Thoracic aorta (tissue), 2 donors: ENCODE measurements around the gene CERCAM. TPM values are rescaled to one million over a fixed set of nuclear protein-coding genes. Genes with fewer than 3 reads are reported as not detected.
"Not testable (repeated sequence)": the region's sequence is repeated elsewhere in the genome, so short reads cannot be mapped to it uniquely, and the experiment has no call there.

ENCODE experiments used
- ATAC-seq: fragments of 150-250 bp; one replicate; pipeline ENCODE4 v1.8.0; 2017; ENCODE audit warnings: low read depth; ENCODE audit not compliant: insufficient number of reproducible peaks, low FRiP score
- DNase-seq: peaks from one replicate; pipeline ENCODE4 v3.0.0-alpha.2; 2020; ENCODE audit warnings: low spot score
- H3K27ac ChIP-seq, 2 donors: fragments of 200-600 bp; sonication (generic); 1 replicate in 1 of 2; 2 replicates in 1 of 2; pipeline ENCODE4 v1.5.1; 2016; ENCODE audit warnings: mild to moderate bottlenecking in 2 of 2, moderate library complexity in 2 of 2
- H3K27me3 ChIP-seq: fragments of 200-600 bp; sonication (generic); replicated peaks from 2 replicates; pipeline ENCODE4 v1.6.0; 2016; ENCODE audit warnings: mild to moderate bottlenecking; ENCODE audit not compliant: insufficient read depth
- H3K36me3 ChIP-seq: fragments of 200-600 bp; sonication (generic); one replicate; pipeline ENCODE4 v1.5.1; 2016
- H3K4me1 ChIP-seq, 2 donors: fragments of 200-600 bp; sonication (generic); 1 replicate in 1 of 2; 2 replicates in 1 of 2; pipeline versions ENCODE4 v1.5.1 to v1.6.0; 2016; ENCODE audit warnings: low read depth in 2 of 2, mild to moderate bottlenecking in 1 of 2; ENCODE audit not compliant: control insufficient read depth in 1 of 2
- H3K4me3 ChIP-seq: fragments of 200-600 bp; sonication (generic); 2 replicates; pipeline ENCODE4 v1.5.1; 2016; ENCODE audit warnings: mild to moderate bottlenecking
- H3K9me3 ChIP-seq: fragments of 200-600 bp; sonication (generic); 2 replicates; pipeline ENCODE4 v1.5.1; 2016
- CTCF ChIP-seq: fragments of 200-600 bp; sonication (generic); IDR thresholded peaks from one replicate; pipeline ENCODE4 v1.5.1; 2019; ENCODE audit warnings: antibody characterized with exemption
- total RNA-seq, 2 donors: library from RNA; depleted of rRNA; stranded (reverse); fragments of >200 nt; gene quantifications; one replicate each; pipeline versions ENCODE4 v1.1.0 to v1.2.3, GENCODE V29; 2016

CERCAM gene
- total RNA-seq, 2 donors from 2014 or later: 51.8 to 120 TPM

DNA sequence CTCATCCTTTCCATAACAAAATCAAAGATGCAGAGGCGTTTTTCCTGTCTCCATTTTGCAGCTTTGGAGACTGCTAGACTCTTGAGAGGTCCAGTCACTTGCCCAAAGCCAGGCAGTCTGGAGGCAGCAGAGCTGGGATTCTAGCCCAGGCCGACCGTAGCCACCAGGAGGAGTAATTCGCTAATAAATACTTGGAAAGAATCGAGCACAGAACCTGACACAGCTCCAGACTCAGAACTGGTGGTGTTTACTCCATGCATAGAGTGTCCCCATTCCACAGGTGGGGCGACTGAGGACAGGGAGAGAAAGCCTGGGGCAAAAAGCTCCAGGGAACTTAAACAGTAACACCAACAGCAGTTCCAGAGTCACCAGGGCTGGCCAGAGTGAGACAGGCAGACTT is 10.7 kb upstream of the CERCAM start:
- ATAC-seq: no peak
- no peak for DNase-seq
- H3K27me3 ChIP-seq: no peaks in the 10 kb centered on the region

GRCh38 chr9:128411364-128412119 is 9.1 kb upstream of the CERCAM start:
- DNase-seq (no peak), ATAC-seq (no peak)
- no peaks in the 10 kb centered on the region for H3K4me1 ChIP-seq
- no peak for TF ChIP-seq CTCF
- no peak overlapping the region for H3K27ac ChIP-seq
- no peaks in the 10 kb centered on the region for H3K27me3 ChIP-seq
- H3K36me3 ChIP-seq: no peaks in the 10 kb centered on the region
- no peak overlapping the region for H3K4me3 ChIP-seq
- no peaks in the 10 kb centered on the region for H3K9me3 ChIP-seq

More for the DNA sequence above, 10.7 kb upstream of the CERCAM start:
- Histone ChIP-seq H3K27ac (no peak overlapping the region), H3K4me3 (no peak overlapping the region), H3K36me3 (no peaks in the 10 kb centered on the region), H3K4me1 (no peaks in the 10 kb centered on the region), H3K9me3 (no peaks in the 10 kb centered on the region)
- no peak for TF ChIP-seq CTCF

DNA sequence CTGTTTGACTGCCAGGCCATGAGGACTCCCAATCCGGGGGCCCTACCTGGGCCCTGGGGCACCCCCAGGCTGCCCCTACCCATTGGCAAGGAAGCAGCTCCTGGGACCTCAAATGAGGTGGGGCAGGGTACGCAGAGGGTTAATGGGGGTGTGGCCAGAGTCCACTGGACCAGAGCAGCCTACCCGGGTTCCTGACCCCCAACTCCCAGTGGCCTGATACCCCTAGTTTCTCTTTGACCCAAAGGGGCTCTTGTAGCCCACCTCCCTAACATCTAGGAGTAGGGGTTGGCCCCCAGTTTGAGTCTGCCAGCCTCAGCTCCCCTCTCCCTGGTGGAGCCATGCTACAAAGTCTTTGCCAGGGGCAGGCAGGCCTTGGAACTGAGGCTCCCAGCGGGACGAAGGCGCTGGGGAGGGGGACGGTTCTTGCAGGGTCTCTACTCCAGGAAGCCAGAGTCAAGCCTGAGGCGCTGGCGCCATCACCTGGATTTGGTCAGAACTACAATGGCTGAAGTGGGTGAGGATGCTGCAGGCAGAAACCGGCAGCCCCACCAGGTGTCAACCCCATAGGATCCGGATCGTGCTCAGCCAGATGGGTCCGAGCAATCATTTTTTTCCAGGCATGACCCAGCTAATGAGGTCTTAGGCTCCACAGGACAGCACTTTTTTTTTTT is 8.4 kb upstream of the CERCAM start:
- no peaks in the 10 kb centered on the region for H3K27me3 ChIP-seq

DNA sequence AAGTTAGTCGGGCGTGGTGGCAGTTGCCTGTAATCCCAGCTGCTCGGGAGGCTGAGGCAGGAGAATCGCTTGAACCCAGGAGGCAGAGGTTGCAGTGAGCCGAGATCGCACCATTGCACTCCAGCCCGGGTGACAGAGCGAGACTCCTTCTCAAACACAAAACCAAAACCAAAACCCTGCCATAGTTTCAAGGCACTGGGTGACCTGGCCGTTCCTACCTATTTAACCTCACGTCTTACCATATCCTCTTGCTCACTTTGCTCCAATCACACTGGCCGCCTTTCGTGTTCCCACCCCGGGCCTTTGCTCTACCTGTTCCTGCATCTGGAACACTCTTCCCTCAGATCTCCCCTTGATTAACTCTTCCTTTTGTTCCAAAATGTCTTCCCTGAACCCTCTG is 6.9 kb upstream of the CERCAM start:
- not testable (repeated sequence) for H3K27ac ChIP-seq, H3K36me3 ChIP-seq, ATAC-seq, H3K9me3 ChIP-seq, H3K4me1 ChIP-seq, H3K27me3 ChIP-seq, DNase-seq, H3K4me3 ChIP-seq

More for the DNA sequence above, 8.4 kb upstream of the CERCAM start:
- Histone ChIP-seq H3K27ac (no peak overlapping the region), H3K4me1 (no peaks in the 10 kb centered on the region), H3K4me3 (no peak overlapping the region), H3K36me3 (no peaks in the 10 kb centered on the region), H3K9me3 (no peaks in the 10 kb centered on the region)
- TF ChIP-seq CTCF: no peak
- ATAC-seq: no peak
- DNase-seq: no peak

GRCh38 chr9:128414461-128414860 is 6.2 kb upstream of the CERCAM start:
- Histone ChIP-seq H3K9me3 (no peaks in the 10 kb centered on the region), H3K4me1 (peaks cover 6 to 8% of the 10 kb centered on the region in 2 donors), H3K27me3 (no peaks in the 10 kb centered on the region), H3K27ac (no peak overlapping the region), H3K36me3 (no peaks in the 10 kb centered on the region), H3K4me3 (no peak overlapping the region)
- DNase-seq (no peak), ATAC-seq (no peak)
- TF ChIP-seq CTCF: no peak
